Body of pancreas (tissue), 4 donors: ENCODE results near the gene DSCAM. TPM values are rescaled to one million over a fixed set of nuclear protein-coding genes. Genes with fewer than 3 reads are reported as not detected.

ENCODE experiments used
- ATAC-seq: fragments of 150-250 bp; one replicate; pipeline ENCODE4 v1.9.1; 2016
- DNase-seq, 4 donors: peaks; one replicate each; pipeline ENCODE4 v3.0.0-alpha.2; 2019
- H3K27ac ChIP-seq, 4 donors: fragments of 200-600 bp; sonication (generic); 1 replicate in 3 of 4; 2 replicates in 1 of 4; pipeline versions ENCODE4 v1.5.1 to v1.6.1; 2016 to 2019; ENCODE audit warnings: mild to moderate bottlenecking in 1 of 4, mixed read lengths in 1 of 4, moderate library complexity in 1 of 4
- H3K27me3 ChIP-seq, 2 donors: fragments of 200-600 bp; sonication (generic); one replicate each; pipeline ENCODE4 v1.6.0; 2016; ENCODE audit warnings: mild to moderate bottlenecking in 1 of 2
- H3K36me3 ChIP-seq, 2 donors: fragments of 200-600 bp; sonication (generic); replicated peaks in 1 of 2; 2 replicates each; pipeline ENCODE4 v1.5.1; 2016; ENCODE audit warnings: low read depth in 2 of 2; ENCODE audit not compliant: insufficient read depth in 1 of 2
- H3K4me1 ChIP-seq: fragments of 200-600 bp; sonication (generic); one replicate; pipeline ENCODE4 v1.6.0; 2016
- H3K4me3 ChIP-seq, 2 donors: fragments of 200-600 bp; sonication (generic); 1 replicate in 1 of 2; 2 replicates in 1 of 2; pipeline ENCODE4 v1.5.1; 2016 to 2019
- H3K9me3 ChIP-seq, 3 donors: fragments of 200-600 bp; sonication (generic); 1 replicate in 2 of 3; 2 replicates in 1 of 3; pipeline ENCODE4 v1.5.1; 2016
- CTCF ChIP-seq, 7 experiments: fragments of 450-650 bp in 4 of 7; fragments of 200-600 bp in 3 of 7; sonication (generic) in 3 of 7; IDR thresholded peaks; one replicate each; pipeline ENCODE4 v1.5.1; 2016 to 2019; ENCODE audit warnings: antibody characterized with exemption in 7 of 7
- POLR2A ChIP-seq, 3 donors: fragments of 450-650 bp; IDR thresholded peaks; one replicate each; pipeline ENCODE4 v1.6.1; 2016; ENCODE audit warnings: antibody characterized with exemption in 3 of 3, mild to moderate bottlenecking in 2 of 3
- WGBS, 2 donors: methylation state at CpG; one replicate each; pipeline ENCODE4 v1.1.5; 2017; 5-methylcytosine and 5-hydroxymethylcytosine counted together
- intact Hi-C: fragments of 100-400 bp; cut with DNase I; formaldehyde crosslinking; loops from one replicate; pipeline ENCODE4 v1.15.1; 2023
- total RNA-seq, 2 donors: library from RNA; depleted of rRNA; stranded (reverse); fragments of >200 nt; gene quantifications; one replicate each; pipeline ENCODE4 v1.1.0, GENCODE V29; 2016

The DSCAM gene
- total RNA-seq, 2 donors from 2014 or later: 0.26 TPM; not detected in 1

DNA sequence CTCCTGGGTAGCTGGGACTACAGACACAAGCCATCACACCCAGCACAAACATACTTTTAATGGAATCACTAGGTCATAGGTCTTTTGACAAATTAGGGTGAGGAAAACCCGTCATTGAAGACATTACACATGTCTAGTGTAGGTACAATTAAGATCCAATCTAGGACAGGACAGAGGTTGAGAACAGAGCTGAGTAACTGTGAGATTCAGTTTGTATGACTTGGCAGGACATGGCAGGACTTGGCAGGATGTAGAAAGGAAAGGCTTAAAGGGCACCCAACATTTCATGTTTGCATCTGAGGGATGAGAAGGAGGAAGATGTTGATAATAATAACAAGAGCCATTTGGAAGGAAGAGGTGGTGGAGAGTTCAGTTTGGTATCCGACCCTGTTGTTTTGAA lies 496.0 kb downstream of the DSCAM start:
- no peak overlapping the region for H3K4me3 ChIP-seq
- H3K9me3 ChIP-seq: no peaks in the 10 kb centered on the region
- ATAC-seq (no peak), DNase-seq (no peak)
- intact Hi-C loops: no loop called here
- WGBS, 2 donors: 26 to 46% methylated on average over 2 of the region's 2 CpGs
- H3K27me3 ChIP-seq: no peaks in the 10 kb centered on the region
- H3K27ac ChIP-seq: no peak overlapping the region
- H3K36me3 ChIP-seq: no peaks in the 10 kb centered on the region
- H3K4me1 ChIP-seq: no peaks in the 10 kb centered on the region
- no peak for TF ChIP-seq CTCF (IDR thresholded peaks at IDR 0.05)
- TF ChIP-seq POLR2A (IDR thresholded peaks at IDR 0.05): no peak

DNA sequence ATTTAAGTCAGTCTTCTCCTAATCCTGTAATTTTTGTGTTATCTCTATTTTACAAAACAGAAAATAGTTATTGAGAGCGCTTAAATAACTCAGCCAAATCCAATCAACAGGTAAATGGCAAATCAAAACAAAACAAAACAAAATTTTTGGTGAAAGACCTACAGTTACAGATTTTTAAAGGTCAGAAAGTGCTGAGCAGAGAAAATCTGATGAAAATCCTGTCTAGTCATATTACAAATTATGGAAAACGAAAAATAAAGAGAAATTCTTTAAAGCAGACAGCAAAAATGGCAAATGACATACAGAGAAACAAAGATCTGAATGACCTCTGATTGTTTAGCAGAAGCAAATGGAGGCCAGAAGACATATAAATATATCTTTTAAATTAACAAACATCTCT lies 497.4 kb downstream of the DSCAM start:
- intact Hi-C loops: no loop called here
- TF ChIP-seq POLR2A (IDR thresholded peaks at IDR 0.05) (no peak), CTCF (IDR thresholded peaks at IDR 0.05) (no peak)
- ATAC-seq: no peak

DNA sequence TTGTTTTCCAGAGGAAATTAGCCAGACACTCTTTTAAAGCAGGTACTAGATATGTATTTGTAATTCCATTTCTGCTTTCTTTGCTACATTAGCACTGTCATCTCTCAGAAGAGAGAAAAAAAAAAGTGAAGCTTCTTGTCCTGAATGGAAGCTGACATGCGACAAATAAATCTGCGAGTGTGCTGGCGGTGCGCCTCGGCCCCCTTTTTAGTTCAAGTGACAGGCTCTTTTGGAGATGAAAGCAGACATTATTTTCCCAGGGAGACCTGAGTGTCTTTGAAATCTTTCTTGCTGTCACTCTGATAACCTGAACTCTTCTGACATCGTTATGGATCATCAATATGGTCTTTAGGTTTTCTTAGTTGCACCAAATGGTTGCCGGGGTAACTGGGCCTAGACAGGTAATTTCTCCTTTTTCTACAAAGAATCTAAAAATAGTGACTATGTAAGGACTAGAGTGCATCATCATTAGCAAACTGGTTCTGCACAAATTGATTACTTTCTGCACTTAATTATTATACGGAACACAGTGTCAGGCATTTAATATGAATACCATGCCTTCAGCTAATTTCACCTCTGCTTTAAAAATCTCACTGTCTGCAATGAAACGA lies 501.1 kb downstream of the DSCAM start:
- WGBS, 2 donors: 61 to 67% methylated on average over 9 of the region's 9 CpGs
- no peaks in the 10 kb centered on the region for H3K36me3 ChIP-seq
- H3K27me3 ChIP-seq: no peaks in the 10 kb centered on the region
- intact Hi-C loops: no loop called here
- ATAC-seq: no peak
- no peak overlapping the region for H3K27ac ChIP-seq
- no peaks in the 10 kb centered on the region for H3K9me3 ChIP-seq
- no peak for TF ChIP-seq POLR2A (IDR thresholded peaks at IDR 0.05)
- no peak for TF ChIP-seq CTCF (IDR thresholded peaks at IDR 0.05)
- no peak for DNase-seq
- no peaks in the 10 kb centered on the region for H3K4me1 ChIP-seq
- no peak overlapping the region for H3K4me3 ChIP-seq

More for the DNA sequence above, 497.4 kb downstream of the DSCAM start:
- H3K9me3 ChIP-seq: no peaks in the 10 kb centered on the region
- H3K27ac ChIP-seq: no peak overlapping the region
- no peaks in the 10 kb centered on the region for H3K27me3 ChIP-seq
- no peak overlapping the region for H3K4me3 ChIP-seq
- WGBS, 2 donors: 56 to 72% methylated on average over 2 of the region's 2 CpGs
- DNase-seq: no peak
- no peaks in the 10 kb centered on the region for H3K4me1 ChIP-seq
- H3K36me3 ChIP-seq: no peaks in the 10 kb centered on the region

- no peak for TF ChIP-seq CTCF (IDR thresholded peaks at IDR 0.05)
- TF ChIP-seq POLR2A (IDR thresholded peaks at IDR 0.05): no peak
- no peaks in the 10 kb centered on the region for H3K36me3 ChIP-seq
- H3K4me1 ChIP-seq: no peaks in the 10 kb centered on the region
- no peaks in the 10 kb centered on the region for H3K9me3 ChIP-seq
- no peak overlapping the region for H3K27ac ChIP-seq
- H3K4me3 ChIP-seq: no peak overlapping the region
- ATAC-seq (no peak), DNase-seq (no peak)
- H3K27me3 ChIP-seq: no peaks in the 10 kb centered on the region
- intact Hi-C loops: no loop called here
Measured at GRCh38 chr21:40340357-40340756, 506.6 kb downstream of the DSCAM start.

DNA sequence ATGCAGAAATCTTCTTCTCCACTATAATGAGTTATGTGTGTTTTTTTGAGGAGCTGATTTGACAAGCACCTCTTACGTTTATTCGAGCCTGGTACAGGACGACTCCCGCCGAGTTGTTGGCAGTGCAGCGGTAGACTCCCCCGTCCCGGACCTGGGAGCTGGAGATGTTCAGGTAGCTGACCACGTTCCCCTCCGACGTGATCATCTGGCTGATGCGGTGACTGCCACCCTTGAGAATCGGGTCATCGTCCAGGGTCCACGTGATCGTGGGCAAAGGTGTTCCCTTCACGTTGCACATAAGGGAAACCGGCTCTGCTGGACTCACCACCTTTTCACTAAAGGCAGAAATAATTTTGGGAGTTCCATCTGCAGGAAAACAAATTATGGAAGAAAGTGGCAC lies 507.9 kb downstream of the DSCAM start:
- H3K27me3 ChIP-seq: no peaks in the 10 kb centered on the region
- no peaks in the 10 kb centered on the region for H3K36me3 ChIP-seq
- intact Hi-C loops: no loop called here
- 43 to 44% methylated on average over 18 of the region's 18 CpGs for WGBS, 2 donors
- no peak overlapping the region for H3K4me3 ChIP-seq
- no peaks in the 10 kb centered on the region for H3K4me1 ChIP-seq
- ATAC-seq: peak; percentile 24
- H3K9me3 ChIP-seq: no peaks in the 10 kb centered on the region
- H3K27ac ChIP-seq: peak overlapping the region in 1 of 4 donors; percentile 21
- DNase-seq: peak in 3 of 4 donors; percentile 12 to 30 (median 13)
- no peak for TF ChIP-seq CTCF (IDR thresholded peaks at IDR 0.05)
- TF ChIP-seq POLR2A (IDR thresholded peaks at IDR 0.05): no peak
